Breast epithelium (tissue), 4 donors: ENCODE measurements around the gene ARHGEF12. TPM values are rescaled to one million over a fixed set of nuclear protein-coding genes. Genes with fewer than 3 reads are reported as not detected.

Source experiments
- DNase-seq, 2 donors: peaks; one replicate each; pipeline ENCODE4 v3.0.0-alpha.2; 2019; ENCODE audit warnings: low spot score in 2 of 2
- H3K27ac ChIP-seq, 2 donors: fragments of 200-600 bp; sonication (generic) in 1 of 2; one replicate each; pipeline ENCODE4 v1.5.1; 2016 to 2019; ENCODE audit warnings: mild to moderate bottlenecking in 1 of 2
- H3K27me3 ChIP-seq, 2 donors: fragments of 200-600 bp; sonication (generic) in 1 of 2; one replicate each; pipeline versions ENCODE4 v1.5.1 to v1.6.0; 2017 to 2019; ENCODE audit warnings: control low read depth in 1 of 2, mild to moderate bottlenecking in 1 of 2
- H3K36me3 ChIP-seq: fragments of 200-600 bp; one replicate; pipeline ENCODE4 v1.5.1; 2019
- H3K4me1 ChIP-seq, 2 donors: fragments of 200-600 bp; sonication (generic); one replicate each; pipeline ENCODE4 v1.5.1; 2016 to 2019; ENCODE audit warnings: control low read depth in 1 of 2
- H3K4me3 ChIP-seq, 3 donors: fragments of 200-600 bp; sonication (generic); 1 replicate in 2 of 3; 2 replicates in 1 of 3; pipeline ENCODE4 v1.5.1; 2016 to 2019; ENCODE audit warnings: mild to moderate bottlenecking in 3 of 3, moderate library complexity in 2 of 3
- H3K9me3 ChIP-seq, 2 donors: fragments of 200-600 bp; sonication (generic) in 1 of 2; one replicate each; pipeline ENCODE4 v1.5.1; 2016 to 2019; ENCODE audit warnings: control low read depth in 1 of 2
- CTCF ChIP-seq, 3 donors: fragments of 450-650 bp; IDR thresholded peaks; one replicate each; pipeline ENCODE4 v1.5.1; 2016 to 2017; ENCODE audit warnings: antibody characterized with exemption in 3 of 3, mild to moderate bottlenecking in 3 of 3, moderate library complexity in 3 of 3
- POLR2A ChIP-seq: fragments of 450-650 bp; IDR thresholded peaks from one replicate; pipeline ENCODE4 v1.6.1; 2016; ENCODE audit warnings: antibody characterized with exemption, mild to moderate bottlenecking, moderate library complexity
- POLR2AphosphoS5 ChIP-seq, 3 donors: sonication (generic); formaldehyde crosslinking; IDR thresholded peaks; one replicate each; pipeline ENCODE4 v1.6.1; 2017; ENCODE audit warnings: antibody characterized with exemption in 3 of 3
- intact Hi-C: fragments of 100-400 bp; cut with DNase I; formaldehyde crosslinking; loops from one replicate; pipeline ENCODE4 v1.15.1; 2023; ENCODE audit warnings: low total_unique reads
- total RNA-seq, 3 donors: library from RNA; depleted of rRNA; stranded (reverse); fragments of >200 nt; gene quantifications; one replicate each; pipeline ENCODE4 v1.1.0, GENCODE V29; 2016

ARHGEF12 gene
- total RNA-seq, 3 donors from 2014 or later: 83.4 to 192 (median 145) TPM

GRCh38 chr11:120538707-120539106 lies 202.5 kb downstream of the ARHGEF12 start:
- TF ChIP-seq CTCF (IDR thresholded peaks at IDR 0.05) (no peak), POLR2A (no peak), POLR2AphosphoS5 (IDR thresholded peaks at IDR 0.05) (no peak)
- Histone ChIP-seq H3K27me3 (no peaks in the 10 kb centered on the region), H3K4me3 (no peak overlapping the region), H3K27ac (no peak overlapping the region), H3K9me3 (peaks cover 0 to 5% of the 10 kb centered on the region in 2 donors), H3K4me1 (no peaks in the 10 kb centered on the region), H3K36me3 (no peaks in the 10 kb centered on the region)
- intact Hi-C loops: no loop called here
- no peak for DNase-seq

Other genes with a start within 250 kb of the ARHGEF12 start
- gene TRIM29, start 198.3 kb upstream of the ARHGEF12 start, total RNA-seq: 10 to 100 TPM; 10.6 to 58.7 (median 45.9) TPM
- gene OAF, start 125.4 kb upstream of the ARHGEF12 start, total RNA-seq: 10 to 100 TPM; 19.8 to 35.1 (median 33.3) TPM
- 1 to 10 TPM in 2 of 3 donors, not detected in 1; 3.9 to 7.0 TPM for gene POU2F3, start 96.3 kb upstream of the ARHGEF12 start, total RNA-seq
- gene TLCD5, start 11.1 kb upstream of the ARHGEF12 start, total RNA-seq: 1 to 10 TPM; 2.9 to 8.2 (median 6.9) TPM
- gene GRIK4, start 175.3 kb downstream of the ARHGEF12 start, total RNA-seq: under 1 TPM in 2 of 3 donors, not detected in 1; 0.29 to 0.66 TPM